HepG2 (cell line): Measurements from ENCODE around the gene CATSPERE. TPM values are rescaled to one million over a fixed set of nuclear protein-coding genes. Genes with fewer than 3 reads are reported as not detected.

ENCODE experiments used
- AKAP8 ChIP-seq: sonication (generic); formaldehyde crosslinking; IDR thresholded peaks from 2 replicates; pipeline ENCODE4 v1.5.1; 2020; ENCODE audit warnings: mild to moderate bottlenecking, missing genetic modification reagents
- ATF3 ChIP-seq: sonication (generic); formaldehyde crosslinking; IDR thresholded peaks from 2 replicates; pipeline ENCODE4 v1.4.0; 2020; ENCODE audit warnings: missing genetic modification reagents
- BCL3 ChIP-seq: sonication (generic); formaldehyde crosslinking; IDR thresholded peaks from 2 replicates; pipeline ENCODE4 v1.5.1; 2020; ENCODE audit warnings: mild to moderate bottlenecking, missing genetic modification reagents, moderate library complexity
- FOXO4 ChIP-seq: sonication (generic); formaldehyde crosslinking; conservative IDR thresholded peaks from 2 replicates; pipeline ENCODE4 v1.8.1; 2023; ENCODE audit warnings: missing genetic modification reagents
- HOXD1 ChIP-seq: sonication (generic); formaldehyde crosslinking; IDR thresholded peaks from 2 replicates; pipeline ENCODE4 v1.5.0; 2020; ENCODE audit warnings: missing genetic modification reagents
- IKZF1 ChIP-seq: fragments of 450-650 bp; IDR thresholded peaks from 2 replicates; pipeline ENCODE4 v1.7.1; 2016
- JARID2 ChIP-seq: sonication (generic); formaldehyde crosslinking; IDR thresholded peaks from 2 replicates; pipeline ENCODE4 v1.8.1; 2023; ENCODE audit warnings: missing genetic modification reagents, inconsistent platforms; ENCODE audit not compliant: insufficient replicate concordance
- MEF2D ChIP-seq: sonication (generic); formaldehyde crosslinking; IDR thresholded peaks from 2 replicates; pipeline ENCODE4 v1.5.1; 2020; ENCODE audit warnings: mild to moderate bottlenecking, missing genetic modification reagents
- RFX3 ChIP-seq: IDR thresholded peaks from 2 replicates; pipeline ENCODE4 v1.6.1; 2016; ENCODE audit warnings: missing biosample characterization, missing genetic modification reagents
- ZBTB10 ChIP-seq: sonication (generic); formaldehyde crosslinking; IDR thresholded peaks from 2 replicates; pipeline ENCODE4 v1.4.0; 2020; ENCODE audit warnings: missing genetic modification reagents, borderline replicate concordance
- ZFP82 ChIP-seq: sonication (generic); formaldehyde crosslinking; IDR thresholded peaks from 2 replicates; pipeline ENCODE4 v1.5.1; 2020; ENCODE audit warnings: mild to moderate bottlenecking, missing genetic modification reagents, borderline replicate concordance
- ZNF543 ChIP-seq: sonication (generic); formaldehyde crosslinking; IDR thresholded peaks from 2 replicates; pipeline ENCODE4 v1.4.0; 2020; ENCODE audit warnings: mild to moderate bottlenecking, missing genetic modification reagents
- ZNF564 ChIP-seq: sonication (generic); formaldehyde crosslinking; IDR thresholded peaks from 2 replicates; pipeline ENCODE4 v1.8.1; 2023; ENCODE audit warnings: mild to moderate bottlenecking, missing genetic modification reagents
- ZNF639 ChIP-seq: conservative IDR thresholded peaks from 2 replicates; pipeline ENCODE4 v1.6.1; 2018; ENCODE audit warnings: missing genetic modification reagents
- ZNF687 ChIP-seq: sonication (generic); formaldehyde crosslinking; IDR thresholded peaks from 2 replicates; pipeline ENCODE4 v1.5.1; 2020; ENCODE audit warnings: mild to moderate bottlenecking, missing genetic modification reagents, moderate library complexity
- ZNF761 ChIP-seq: sonication (generic); formaldehyde crosslinking; conservative IDR thresholded peaks from 2 replicates; pipeline ENCODE4 v1.4.0; 2020; ENCODE audit warnings: mild to moderate bottlenecking, missing genetic modification reagents
- polyA plus RNA-seq, 8 experiments: library from polyadenylated mRNA; depleted of rRNA in 3 of 8; stranded (reverse) in 7 of 8; unstranded in 1 of 8; fragments of >200 nt; fragmentation: Illumina TruSeq in 4 of 8; extraction: Trizol in 4 of 8; gene quantifications; 2 replicates each; pipeline versions ENCODE4 v1.2.1 to v1.2.3, GENCODE V29; 2011 to 2016; ENCODE audit warnings: low read depth in 4 of 8, missing spikeins in 1 of 8, mixed read lengths in 1 of 8; ENCODE audit not compliant: insufficient read depth in 1 of 8
- total RNA-seq, 5 experiments: library from RNA; depleted of rRNA; stranded (reverse); fragments of >200 nt; fragmentation: Illumina TruSeq; extraction: Trizol; gene quantifications; 2 replicates each; pipeline ENCODE4 v1.2.3, GENCODE V29; 2016; ENCODE audit warnings: low read depth in 1 of 5

CATSPERE gene
- total and polyA plus RNA-seq, 2 of the 13 experiments (the other 11 are each of a cell fraction or from before 2014, with no cell fraction given): 0.34 to 0.51 TPM

GRCh38 chr1:244451951-244452795, 8.9 kb upstream of the CATSPERE start (continued):
- TF ChIP-seq ZFP82 (CRISPR knock-in tag) (peak; percentile 48), RFX3 (CRISPR knock-in tag) (no peak), ZNF543 (CRISPR knock-in tag) (no peak), ZNF761 (no peak), BCL3 (CRISPR knock-in tag) (no peak; the same call in 1 of the 2 replicates), ZNF687 (CRISPR knock-in tag) (peak; percentile 53), ZBTB10 (CRISPR knock-in tag) (no peak), ZNF564 (CRISPR knock-in tag) (0 out of 2 replicates have a peak, but pooled peaks have one; percentile 21), HOXD1 (0 out of 2 replicates have a peak, but pooled peaks have one; percentile 19), JARID2 (CRISPR knock-in tag) (no peak), MEF2D (no peak), FOXO4 (no peak), IKZF1 (no peak), ATF3 (CRISPR knock-in tag) (no peak), ZNF639 (CRISPR knock-in tag) (peak; percentile 87; the same call in 1 of the 2 replicates), AKAP8 (CRISPR knock-in tag) (no peak)
